SK-N-MC (cell line): ENCODE results near the gene SLC9C2.

Source experiments
- EZH2 ChIP-seq: fragments of 200-600 bp; sonication (generic); IDR thresholded peaks from one replicate; pipeline ENCODE4 v1.6.1; 2017; ENCODE audit warnings: antibody characterized with exemption
- FOXP2 ChIP-seq: optimal IDR thresholded peaks from 2 replicates; pipeline ENCODE3; 2011; ENCODE audit warnings: mild to moderate bottlenecking, moderate library complexity; ENCODE audit not compliant: insufficient read depth; ENCODE audit errors: extremely low read length, control extremely low read depth
- POLR2AphosphoS5 ChIP-seq: IDR thresholded peaks from 2 replicates; pipeline ENCODE4 v1.6.1; 2012; ENCODE audit warnings: mild to moderate bottlenecking, low read depth, low read length, borderline replicate concordance

- TF ChIP-seq POLR2AphosphoS5 (no peak), EZH2 (no peak), FOXP2 (no peak)
These were observed 117.5 kb downstream of the SLC9C2 start for GRCh38 chr1:173485401-173485800.
